Metanephros (tissue), 1 donor: ENCODE measurements around the gene PREX1. TPM values are rescaled to one million over a fixed set of nuclear protein-coding genes. Genes with fewer than 3 reads are reported as not detected.

ENCODE experiments used
- total RNA-seq: library from RNA; depleted of rRNA; stranded (reverse); fragments of >200 nt; gene quantifications from one replicate; pipeline ENCODE4 v1.2.3, GENCODE V29; 2014

PREX1 gene
- total RNA-seq = 34.7 TPM

DNA sequence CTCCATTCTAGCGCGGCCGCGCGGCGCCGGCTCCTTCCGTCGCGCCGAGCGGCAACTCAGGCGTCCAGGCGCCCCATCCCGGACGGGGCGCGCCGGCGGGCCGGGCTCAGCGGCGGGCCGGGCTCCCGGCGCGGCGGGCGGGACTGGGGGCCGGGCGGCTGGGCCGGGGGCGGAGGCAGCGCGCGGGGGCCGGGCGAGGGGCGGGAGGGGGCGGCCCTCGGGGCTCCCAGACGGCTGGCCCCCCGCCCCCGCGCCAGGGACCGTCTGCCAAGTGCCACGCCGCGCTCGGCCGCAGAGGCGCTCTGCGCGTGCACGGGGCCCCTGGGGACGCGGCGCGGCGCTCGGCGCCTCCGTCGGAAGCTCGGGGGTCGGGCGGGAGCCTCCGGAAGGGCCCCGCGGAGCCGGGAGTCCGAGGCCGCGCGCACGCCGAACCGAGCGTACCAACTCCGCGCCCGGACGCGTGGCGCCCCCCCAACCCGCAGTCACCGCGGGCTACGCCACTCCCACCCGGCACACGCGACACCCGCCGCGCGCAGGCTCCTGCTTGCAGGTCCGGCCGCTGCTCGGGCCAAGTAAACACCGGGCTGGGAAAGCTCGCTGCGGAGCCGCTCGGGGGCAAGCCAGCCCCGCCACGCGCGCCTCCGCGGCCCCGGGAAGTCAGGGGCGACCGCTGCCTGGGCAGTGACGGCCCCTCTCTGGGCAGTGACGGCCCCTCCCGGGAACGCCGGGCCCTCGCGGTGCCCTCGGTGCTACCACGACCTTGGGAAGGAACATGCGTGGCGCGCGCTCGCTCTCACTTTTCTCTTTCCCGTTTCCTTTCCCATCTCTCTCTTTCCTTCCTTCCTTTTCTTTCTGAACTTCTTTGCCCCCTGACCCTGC lies at the start of gene PREX1:
Gene PREX1, minus strand, starts transcription at position 145 of the 879 bp plus-strand sequence. Its CDS starts 139 bp downstream, at position 6.

Other genes with a start within 250 kb of the PREX1 start
- 32.9 TPM for gene ARFGEF2, start 93.7 kb upstream of the PREX1 start, total RNA-seq
- gene CSE1L, start 218.3 kb upstream of the PREX1 start, total RNA-seq = 70.7 TPM